ENCODE results near the gene CDC42SE1. TPM values are rescaled to one million over a fixed set of nuclear protein-coding genes. Genes with fewer than 3 reads are reported as not detected.

The CDC42SE1 gene
- total RNA-seq, 1 experiment from 2014 or later = 60.8 TPM

DNA sequence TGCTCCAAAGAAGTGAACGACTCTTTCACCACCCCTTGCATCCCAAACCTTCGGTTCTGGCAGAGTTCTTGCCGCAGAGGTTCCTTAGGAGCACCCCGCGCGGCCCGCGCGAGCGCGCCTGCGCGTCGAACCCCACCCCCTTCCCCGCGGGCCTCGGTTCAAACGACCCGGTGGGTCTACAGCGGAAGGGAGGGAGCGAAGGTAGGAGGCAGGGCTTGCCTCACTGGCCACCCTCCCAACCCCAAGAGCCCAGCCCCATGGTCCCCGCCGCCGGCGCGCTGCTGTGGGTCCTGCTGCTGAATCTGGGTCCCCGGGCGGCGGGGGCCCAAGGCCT, 11.9 kb downstream of the CDC42SE1 start, which contains the start of gene C1orf56:
C1orf56 (plus strand) TSS at position 161 of the 334 bp plus-strand sequence; CDS start at position 258, 97 bp downstream.
- ChIA-PET POLR2A (ENCODE audit: unreplicated experiment) (no interaction called here), CTCF (interaction anchor here (0.5 to 1.1 kb wide), 5 partner anchors 10 to 861 kb away, joined by 3 to 4 read pairs (median 4); partner anchors contain the start of gene CDC42SE1)
- peak within 1 kb of the TSS; percentile 93 for H3K4me2 ChIP-seq (ENCODE audit: low read length)
- H3K4me1 ChIP-seq (ENCODE audit: insufficient read depth, low read length) = peaks cover 12% of the 10 kb centered on the region
- peak; percentile 78 for ATAC-seq
- peak within 1 kb of the TSS; percentile 90 for H2AFZ ChIP-seq (ENCODE audit: low read length)
- H3K27me3 ChIP-seq (ENCODE audit: low read length) = no peaks in the 10 kb centered on the region
- H3K36me3 ChIP-seq (ENCODE audit: low read depth, low read length) = peaks cover 15% of the 10 kb centered on the region; the same call in 1 of the 2 replicates
- H3F3A ChIP-seq (ENCODE audit: low read length, unreplicated experiment) = peaks cover 6% of the 10 kb centered on the region
- no peaks in the 10 kb centered on the region for H3K9me3 ChIP-seq (ENCODE audit: low read length)
- peak within 1 kb of the TSS; percentile 69 for H3K9ac ChIP-seq (ENCODE audit: low read length)
- H3K27ac ChIP-seq (ENCODE audit: low read length) = peak within 1 kb of the TSS; percentile 12
- H3K4me3 ChIP-seq (ENCODE audit: low read length) = peak within 1 kb of the TSS; percentile 77
- intact Hi-C loops (cut with micrococcal nuclease) = loop anchor here (5.0 kb wide), 1 partner anchor 40 kb away; the partner anchor contains the start of genes MINDY1 and PRUNE1
- no peaks in the 10 kb centered on the region for H3K9me2 ChIP-seq (replicated peaks; ENCODE audit: low read length)
- no TSS peak for BruUV-seq (replicated peaks)
- TF ChIP-seq, protein P1, sequence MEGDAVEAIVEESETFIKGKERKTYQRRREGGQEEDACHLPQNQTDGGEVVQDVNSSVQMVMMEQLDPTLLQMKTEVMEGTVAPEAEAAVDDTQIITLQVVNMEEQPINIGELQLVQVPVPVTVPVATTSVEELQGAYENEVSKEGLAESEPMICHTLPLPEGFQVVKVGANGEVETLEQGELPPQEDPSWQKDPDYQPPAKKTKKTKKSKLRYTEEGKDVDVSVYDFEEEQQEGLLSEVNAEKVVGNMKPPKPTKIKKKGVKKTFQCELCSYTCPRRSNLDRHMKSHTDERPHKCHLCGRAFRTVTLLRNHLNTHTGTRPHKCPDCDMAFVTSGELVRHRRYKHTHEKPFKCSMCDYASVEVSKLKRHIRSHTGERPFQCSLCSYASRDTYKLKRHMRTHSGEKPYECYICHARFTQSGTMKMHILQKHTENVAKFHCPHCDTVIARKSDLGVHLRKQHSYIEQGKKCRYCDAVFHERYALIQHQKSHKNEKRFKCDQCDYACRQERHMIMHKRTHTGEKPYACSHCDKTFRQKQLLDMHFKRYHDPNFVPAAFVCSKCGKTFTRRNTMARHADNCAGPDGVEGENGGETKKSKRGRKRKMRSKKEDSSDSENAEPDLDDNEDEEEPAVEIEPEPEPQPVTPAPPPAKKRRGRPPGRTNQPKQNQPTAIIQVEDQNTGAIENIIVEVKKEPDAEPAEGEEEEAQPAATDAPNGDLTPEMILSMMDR (conservative IDR thresholded peaks at IDR 0.05; ENCODE audit: low read depth, low read length) = no peak
- no peak for TF ChIP-seq EZH2 (IDR thresholded peaks at IDR 0.05; ENCODE audit: low read length, unreplicated experiment)
- TF ChIP-seq EZH2phosphoT487 (IDR thresholded peaks at IDR 0.05; ENCODE audit: borderline replicate concordance, low read length) = no peak
- no peaks in the 10 kb centered on the region for H4K20me1 ChIP-seq (ENCODE audit: low read length)
- H3K79me2 ChIP-seq (ENCODE audit: low read length) = no peaks in the 10 kb centered on the region
- DNase-seq = peak; percentile 76

DNA sequence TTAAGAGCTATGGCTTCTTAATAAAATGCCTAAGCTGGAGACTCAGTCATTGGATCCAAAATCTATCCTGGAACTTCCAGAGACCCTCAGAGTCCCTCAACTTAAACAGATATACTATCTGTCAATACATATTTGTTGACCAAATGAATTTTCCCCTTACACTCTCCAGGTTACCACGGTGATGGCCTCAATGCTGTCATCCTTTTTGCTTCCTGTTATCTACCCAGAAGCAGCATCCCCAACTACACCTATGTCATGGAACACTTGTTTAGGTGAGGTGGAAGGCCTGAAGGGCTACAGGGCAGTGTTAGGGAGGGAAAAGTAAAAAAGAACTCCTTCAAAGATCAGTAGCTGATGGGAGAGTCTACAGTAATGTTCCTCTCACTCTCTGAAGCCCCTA, 16.3 kb downstream of the CDC42SE1 start:
- Histone ChIP-seq H3K79me2 (ENCODE audit: low read length) (no peaks in the 10 kb centered on the region), H3K9me3 (ENCODE audit: low read length) (no peaks in the 10 kb centered on the region), H3K36me3 (ENCODE audit: low read depth, low read length) (no peaks in the 10 kb centered on the region), H3K27me3 (ENCODE audit: low read length) (no peaks in the 10 kb centered on the region), H4K20me1 (ENCODE audit: low read length) (no peaks in the 10 kb centered on the region), H3K4me2 (ENCODE audit: low read length) (no peak overlapping the region), H3K9me2 (replicated peaks; ENCODE audit: low read length) (no peaks in the 10 kb centered on the region), H3K4me3 (ENCODE audit: low read length) (no peak overlapping the region), H2AFZ (ENCODE audit: low read length) (no peak overlapping the region), H3K4me1 (ENCODE audit: insufficient read depth, low read length) (peaks cover 6% of the 10 kb centered on the region; the same call in 1 of the 2 replicates), H3K9ac (ENCODE audit: low read length) (no peak overlapping the region), H3F3A (ENCODE audit: low read length, unreplicated experiment) (no peaks in the 10 kb centered on the region), H3K27ac (ENCODE audit: low read length) (no peak overlapping the region)
- DNase-seq (no peak), ATAC-seq (no peak)
- no TSS peak for BruUV-seq (replicated peaks)
- CTCF ChIA-PET = no interaction called here
- intact Hi-C loops (cut with micrococcal nuclease) = no loop called here
- POLR2A ChIA-PET (ENCODE audit: unreplicated experiment) = no interaction called here
- no peak for TF ChIP-seq EZH2 (IDR thresholded peaks at IDR 0.05; ENCODE audit: low read length, unreplicated experiment)
- no peak for TF ChIP-seq EZH2phosphoT487 (IDR thresholded peaks at IDR 0.05; ENCODE audit: borderline replicate concordance, low read length)
- TF ChIP-seq, protein P1 (conservative IDR thresholded peaks at IDR 0.05; ENCODE audit: low read depth, low read length) = no peak

DNA sequence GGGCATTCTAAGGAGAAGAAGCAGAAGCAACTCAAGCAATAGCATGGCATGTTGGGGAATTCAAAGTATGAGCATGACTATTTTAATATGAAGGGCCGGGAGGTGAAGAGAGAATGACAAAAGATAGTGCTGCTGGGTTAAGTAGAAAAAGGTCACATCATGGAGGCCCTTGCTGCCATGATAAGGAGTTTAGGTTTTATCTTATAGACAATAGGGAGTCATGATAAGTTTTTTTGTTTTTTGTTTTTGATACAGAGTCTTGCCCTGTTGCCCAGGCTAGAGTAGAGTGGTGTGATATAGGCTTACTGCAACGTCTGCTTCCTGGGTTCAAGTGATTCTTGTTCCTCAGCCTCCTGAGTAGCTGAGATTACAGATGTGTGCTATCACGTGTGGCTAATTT, 19.9 kb downstream of the CDC42SE1 start:
- H3K27ac ChIP-seq (ENCODE audit: low read length) = no peak overlapping the region
- no peaks in the 10 kb centered on the region; the same call in 1 of the 2 replicates for H3K36me3 ChIP-seq (ENCODE audit: low read depth, low read length)
- H3K4me2 ChIP-seq (ENCODE audit: low read length) = no peak overlapping the region
- no peaks in the 10 kb centered on the region for H3K9me2 ChIP-seq (replicated peaks; ENCODE audit: low read length)
- TF ChIP-seq EZH2 (IDR thresholded peaks at IDR 0.05; ENCODE audit: low read length, unreplicated experiment) (no peak), EZH2phosphoT487 (IDR thresholded peaks at IDR 0.05; ENCODE audit: borderline replicate concordance, low read length) (no peak)
- TF ChIP-seq, protein P1 (conservative IDR thresholded peaks at IDR 0.05; ENCODE audit: low read depth, low read length) = no peak
- H3K79me2 ChIP-seq (ENCODE audit: low read length) = no peaks in the 10 kb centered on the region
- POLR2A ChIA-PET (ENCODE audit: unreplicated experiment) = no interaction called here
- intact Hi-C loops (cut with micrococcal nuclease) = no loop called here
- BruUV-seq (replicated peaks) = no TSS peak
- H3K27me3 ChIP-seq (ENCODE audit: low read length) = no peaks in the 10 kb centered on the region
- H3F3A ChIP-seq (ENCODE audit: low read length, unreplicated experiment) = no peaks in the 10 kb centered on the region
- no peak overlapping the region for H2AFZ ChIP-seq (ENCODE audit: low read length)
- H3K9ac ChIP-seq (ENCODE audit: low read length) = no peak overlapping the region
- ATAC-seq (no peak), DNase-seq (no peak)
- CTCF ChIA-PET = no interaction called here
- H4K20me1 ChIP-seq (ENCODE audit: low read length) = no peaks in the 10 kb centered on the region
- H3K9me3 ChIP-seq (ENCODE audit: low read length) = no peaks in the 10 kb centered on the region
- H3K4me3 ChIP-seq (ENCODE audit: low read length) = no peak overlapping the region
- peaks cover 5% of the 10 kb centered on the region for H3K4me1 ChIP-seq (ENCODE audit: insufficient read depth, low read length)
